ENCODE data around the gene OXCT1. TPM values are rescaled to one million over a fixed set of nuclear protein-coding genes. Genes with fewer than 3 reads are reported as not detected.
A peak's percentile ranks its signal among the peaks of the same experiment; 100 is the strongest.

The OXCT1 gene
- 19.0 TPM for polyA plus RNA-seq (2013, experiment 1 of 2)
- polyA plus RNA-seq (2013, experiment 2 of 2) = 18.1 TPM

DNA sequence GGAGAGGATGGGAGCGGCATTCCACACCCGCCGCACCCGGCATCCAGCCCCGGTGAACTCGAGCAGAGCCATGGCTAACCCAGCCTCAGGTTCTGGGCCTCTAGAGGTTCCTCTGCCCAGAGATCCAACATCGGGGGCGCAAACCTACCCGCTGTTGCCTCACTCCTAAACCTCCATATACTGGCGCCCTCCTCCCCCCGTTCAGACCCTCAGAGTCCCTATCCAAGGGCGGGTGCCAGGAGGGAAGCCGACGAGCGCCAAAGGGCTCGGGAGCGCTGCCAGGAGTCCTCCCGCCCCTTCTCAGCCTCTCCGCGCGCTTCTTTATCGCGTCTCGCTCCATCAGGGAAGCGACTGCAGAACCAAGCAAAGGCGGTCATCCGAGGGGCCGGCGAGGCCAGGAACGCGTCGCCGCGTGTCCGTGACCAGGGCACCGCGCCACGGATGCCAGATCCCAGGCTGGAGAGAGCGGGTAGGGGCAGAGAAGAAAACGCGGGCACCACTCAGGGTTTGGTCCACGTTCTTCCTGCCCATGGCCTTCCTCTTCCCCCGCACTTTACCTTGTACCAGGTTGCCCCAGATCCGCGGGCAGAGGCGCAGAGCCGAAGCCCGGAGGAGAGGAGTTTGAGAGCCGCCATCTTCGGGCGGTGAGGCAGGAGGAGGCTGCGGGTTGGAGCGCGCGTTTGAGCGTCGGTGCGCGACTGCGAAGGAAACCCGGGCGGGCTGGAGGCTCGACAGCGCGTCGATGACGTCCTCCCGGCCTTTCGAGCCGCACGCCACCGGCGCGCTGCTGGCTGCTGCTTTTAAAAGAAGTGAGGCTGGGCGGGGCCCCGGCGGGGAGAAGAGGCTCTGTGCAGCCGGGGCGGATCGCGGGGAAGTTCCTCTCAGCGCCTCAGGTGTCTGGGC lies at the start of gene OXCT1:
OXCT1 (minus strand) TSS at position 702 of the 903 bp plus-strand sequence; CDS start at position 635, 67 bp downstream.
- Histone ChIP-seq H3K27me3 (ENCODE audit: insufficient read depth, low read length) (peaks cover 34% of the 10 kb centered on the region), H3K4me1 (ENCODE audit: insufficient read depth, low read length) (peaks cover 8% of the 10 kb centered on the region; the same call in 1 of the 2 replicates), H3K36me3 (ENCODE audit: insufficient read depth, low read length) (0 out of 2 replicates have a peak, but pooled peaks cover 4% of the 10 kb centered on the region), H3K9ac (ENCODE audit: low read depth, low read length) (peak within 1 kb of the TSS; percentile 85), H3K9me3 (ENCODE audit: insufficient read depth, low read depth, low read length) (no peaks in the 10 kb centered on the region), H3K4me3 (ENCODE audit: low read length) (peak within 1 kb of the TSS; percentile 94), H3K27ac (ENCODE audit: low read depth, low read length) (peak within 1 kb of the TSS; percentile 66; the same call in 1 of the 2 replicates)
- WGBS = under 1% methylated on average over 82 of the region's 82 CpGs

DNA sequence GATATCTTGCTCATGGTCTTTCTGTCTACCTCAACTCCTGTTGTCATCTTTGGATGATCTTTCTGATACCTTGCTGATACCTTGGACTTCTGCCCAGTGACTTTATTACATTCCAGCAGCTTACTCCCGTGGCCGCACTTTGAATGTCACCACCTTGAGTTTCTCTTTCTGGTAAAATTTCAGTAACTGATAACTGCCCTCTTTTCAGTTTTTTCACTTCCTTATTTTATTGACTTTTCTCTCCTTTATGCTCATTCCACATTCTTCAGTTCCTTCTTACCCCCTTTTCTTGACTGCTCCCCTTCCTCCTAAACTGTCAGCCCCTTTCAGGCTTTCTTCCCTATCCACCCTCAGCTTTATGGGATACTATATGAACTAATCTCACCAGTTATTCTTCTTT lies 47.9 kb upstream of the OXCT1 start:
- Histone ChIP-seq H3K36me3 (ENCODE audit: insufficient read depth, low read length) (peaks cover 84% of the 10 kb centered on the region), H3K4me1 (ENCODE audit: insufficient read depth, low read length) (peaks cover 13% of the 10 kb centered on the region; the same call in 1 of the 2 replicates), H3K9me3 (ENCODE audit: insufficient read depth, low read depth, low read length) (no peaks in the 10 kb centered on the region), H3K27ac (ENCODE audit: low read depth, low read length) (no peak overlapping the region), H3K4me3 (ENCODE audit: low read length) (no peak overlapping the region), H3K9ac (ENCODE audit: low read depth, low read length) (no peak overlapping the region), H3K27me3 (ENCODE audit: insufficient read depth, low read length) (no peaks in the 10 kb centered on the region)
- 94% methylated on average over 2 of the region's 2 CpGs for WGBS

DNA sequence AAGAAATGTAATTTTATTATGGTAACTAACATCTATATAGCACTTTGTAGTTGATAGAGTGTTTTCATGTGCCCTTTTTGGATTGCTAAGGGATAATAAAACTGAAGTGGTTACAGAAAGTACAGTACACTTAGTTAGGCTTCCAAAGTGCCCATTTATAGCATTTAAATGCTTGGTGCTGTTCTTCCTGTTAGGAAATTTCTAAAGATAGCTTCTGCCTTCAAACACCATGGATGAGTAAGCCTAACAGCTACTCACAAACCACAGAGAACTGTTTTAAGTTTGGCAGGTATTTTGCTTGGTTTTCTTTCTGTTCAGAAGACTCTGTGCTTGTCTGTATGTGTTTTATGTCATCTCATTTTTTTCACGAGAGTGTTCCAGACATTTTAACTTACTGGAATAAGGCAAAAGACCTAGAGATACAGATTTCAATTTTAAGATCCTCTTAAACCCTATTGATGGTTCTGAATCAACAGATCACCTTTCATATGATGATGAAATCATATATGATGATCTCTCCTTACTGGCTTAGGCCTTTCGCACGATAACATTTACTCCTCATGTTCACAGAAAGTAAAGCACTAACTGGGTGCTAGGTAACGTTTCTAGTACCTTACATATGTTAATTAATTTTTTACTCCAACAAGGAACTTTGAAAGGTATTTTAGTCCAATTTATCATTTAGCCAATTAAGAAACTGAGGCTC lies 38.3 kb upstream of the OXCT1 start:
- H3K9ac ChIP-seq (ENCODE audit: low read depth, low read length) = no peak overlapping the region
- no peaks in the 10 kb centered on the region for H3K27me3 ChIP-seq (ENCODE audit: insufficient read depth, low read length)
- no peak overlapping the region for H3K4me3 ChIP-seq (ENCODE audit: low read length)
- H3K4me1 ChIP-seq (ENCODE audit: insufficient read depth, low read length) = peaks cover 9% of the 10 kb centered on the region; the same call in 1 of the 2 replicates
- H3K27ac ChIP-seq (ENCODE audit: low read depth, low read length) = no peak overlapping the region
- H3K36me3 ChIP-seq (ENCODE audit: insufficient read depth, low read length) = peaks cover 68% of the 10 kb centered on the region
- WGBS = 100% methylated on average over 3 of the region's 4 CpGs
- no peaks in the 10 kb centered on the region for H3K9me3 ChIP-seq (ENCODE audit: insufficient read depth, low read depth, low read length)

DNA sequence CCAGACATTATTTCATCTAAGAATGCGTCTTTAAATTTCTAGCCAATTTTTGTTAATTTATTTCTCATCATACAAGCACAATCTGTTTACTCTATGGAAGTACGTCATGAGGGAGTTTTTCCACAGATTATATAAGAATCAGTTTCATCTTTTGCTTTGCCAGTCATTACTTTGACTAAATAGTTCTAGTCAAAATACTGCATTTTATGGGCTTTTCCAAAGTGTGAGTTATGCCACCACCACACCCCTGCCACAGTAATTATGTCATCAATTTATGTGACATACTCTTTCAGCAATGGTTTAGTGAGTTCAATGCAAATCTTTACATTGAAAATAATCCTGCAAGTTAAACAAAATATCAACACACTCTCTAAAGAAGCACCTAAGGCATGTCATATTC lies 35.9 kb upstream of the OXCT1 start:
- Histone ChIP-seq H3K36me3 (ENCODE audit: insufficient read depth, low read length) (peaks cover 45% of the 10 kb centered on the region), H3K4me1 (ENCODE audit: insufficient read depth, low read length) (peaks cover 9% of the 10 kb centered on the region; the same call in 1 of the 2 replicates), H3K27ac (ENCODE audit: low read depth, low read length) (no peak overlapping the region), H3K27me3 (ENCODE audit: insufficient read depth, low read length) (no peaks in the 10 kb centered on the region; the same call in 1 of the 2 replicates), H3K4me3 (ENCODE audit: low read length) (no peak overlapping the region), H3K9me3 (ENCODE audit: insufficient read depth, low read depth, low read length) (no peaks in the 10 kb centered on the region), H3K9ac (ENCODE audit: low read depth, low read length) (no peak overlapping the region)
- WGBS = 100% methylated on average over 1 of the region's 2 CpGs

DNA sequence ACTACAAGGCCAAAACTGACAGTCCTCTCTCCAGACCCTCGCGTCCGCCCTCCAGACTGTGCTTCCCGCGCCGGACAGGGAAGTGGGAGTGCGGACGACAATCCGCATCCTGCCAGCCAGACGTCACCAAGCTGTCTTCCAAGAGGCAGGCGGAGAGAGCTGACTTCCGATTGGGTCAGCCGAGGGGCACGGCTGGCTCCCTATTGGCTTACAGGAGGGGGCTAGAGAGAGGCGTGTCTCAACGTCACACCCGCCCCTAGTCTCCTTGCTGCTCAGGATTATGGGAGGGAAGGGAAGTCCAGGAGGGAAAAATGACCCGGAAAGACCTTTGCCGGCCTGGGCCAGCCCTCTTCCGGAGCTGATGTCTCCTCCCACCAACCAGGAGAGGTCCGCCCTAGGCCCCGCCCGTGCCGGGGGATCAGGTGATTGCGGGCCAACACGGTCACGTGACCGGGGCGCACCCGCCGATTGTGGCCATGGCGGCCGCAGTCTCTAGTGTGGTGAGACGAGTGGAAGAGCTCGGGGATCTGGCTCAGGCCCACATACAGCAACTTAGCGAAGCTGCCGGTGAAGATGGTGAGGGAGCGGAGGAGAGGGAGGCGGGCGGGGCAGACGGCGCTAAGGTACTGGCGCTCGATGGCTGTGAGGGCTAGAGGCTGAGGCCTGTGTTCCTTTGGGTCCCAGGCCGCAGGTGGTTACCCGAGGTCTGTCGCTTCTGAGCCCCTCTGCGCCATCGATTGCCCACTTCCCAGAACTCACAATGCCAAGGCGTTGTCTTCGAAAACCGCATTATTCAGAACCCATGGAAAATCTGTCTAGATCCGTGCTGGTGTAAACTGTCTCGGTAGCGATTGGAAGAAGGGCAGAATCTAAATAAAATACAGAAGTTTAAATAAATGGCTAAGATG lies 33.9 kb upstream of the OXCT1 start, which contains the start of gene RIMOC1:
RIMOC1 (plus strand) TSS at position 453 of the 908 bp plus-strand sequence; CDS start at position 477, 24 bp downstream.
- Histone ChIP-seq H3K27me3 (ENCODE audit: insufficient read depth, low read length) (no peaks in the 10 kb centered on the region; the same call in 1 of the 2 replicates), H3K4me1 (ENCODE audit: insufficient read depth, low read length) (peaks cover 9% of the 10 kb centered on the region; the same call in 1 of the 2 replicates), H3K4me3 (ENCODE audit: low read length) (peak within 1 kb of the TSS; percentile 86), H3K9me3 (ENCODE audit: insufficient read depth, low read depth, low read length) (no peaks in the 10 kb centered on the region), H3K9ac (ENCODE audit: low read depth, low read length) (peak within 1 kb of the TSS; percentile 95), H3K27ac (ENCODE audit: low read depth, low read length) (peak within 1 kb of the TSS; percentile 71), H3K36me3 (ENCODE audit: insufficient read depth, low read length) (peaks cover 25% of the 10 kb centered on the region)
- under 1% methylated on average over 55 of the region's 55 CpGs for WGBS

DNA sequence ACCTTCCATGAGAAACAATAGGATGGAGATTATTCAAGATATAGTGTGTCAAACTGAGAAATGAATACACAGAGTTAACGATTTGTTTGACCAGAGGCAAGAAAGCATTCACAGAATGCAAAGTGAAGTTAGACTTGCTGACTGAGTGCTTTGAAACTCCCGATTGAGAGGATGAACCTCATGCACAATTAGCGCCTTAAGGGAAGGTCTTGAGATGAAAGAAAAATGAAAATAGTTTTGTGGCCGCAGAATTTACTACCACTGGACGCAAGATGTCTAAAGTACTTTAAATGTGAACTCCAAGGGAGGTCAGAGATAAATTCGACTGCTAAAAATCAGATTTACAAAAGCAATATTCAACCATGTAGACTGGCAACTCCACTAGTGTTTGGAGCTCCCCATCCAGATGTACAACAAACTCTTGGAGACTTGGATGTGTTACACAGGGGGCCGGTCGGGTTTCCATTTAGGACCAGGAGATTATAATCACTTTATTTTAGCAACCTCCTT lies 33.2 kb upstream of the OXCT1 start:
- H3K9ac ChIP-seq (ENCODE audit: low read depth, low read length) = 0 out of 2 replicates have a peak overlapping the region, but pooled peaks have one; percentile 27
- 51% methylated on average over 8 of the region's 8 CpGs for WGBS
- H3K4me1 ChIP-seq (ENCODE audit: insufficient read depth, low read length) = peaks cover 9% of the 10 kb centered on the region; the same call in 1 of the 2 replicates
- peaks cover 18% of the 10 kb centered on the region for H3K36me3 ChIP-seq (ENCODE audit: insufficient read depth, low read length)
- H3K4me3 ChIP-seq (ENCODE audit: low read length) = peak overlapping the region; percentile 86
- no peaks in the 10 kb centered on the region for H3K9me3 ChIP-seq (ENCODE audit: insufficient read depth, low read depth, low read length)
- peak overlapping the region; percentile 50; the same call in 1 of the 2 replicates for H3K27ac ChIP-seq (ENCODE audit: low read depth, low read length)
- H3K27me3 ChIP-seq (ENCODE audit: insufficient read depth, low read length) = no peaks in the 10 kb centered on the region; the same call in 1 of the 2 replicates

DNA sequence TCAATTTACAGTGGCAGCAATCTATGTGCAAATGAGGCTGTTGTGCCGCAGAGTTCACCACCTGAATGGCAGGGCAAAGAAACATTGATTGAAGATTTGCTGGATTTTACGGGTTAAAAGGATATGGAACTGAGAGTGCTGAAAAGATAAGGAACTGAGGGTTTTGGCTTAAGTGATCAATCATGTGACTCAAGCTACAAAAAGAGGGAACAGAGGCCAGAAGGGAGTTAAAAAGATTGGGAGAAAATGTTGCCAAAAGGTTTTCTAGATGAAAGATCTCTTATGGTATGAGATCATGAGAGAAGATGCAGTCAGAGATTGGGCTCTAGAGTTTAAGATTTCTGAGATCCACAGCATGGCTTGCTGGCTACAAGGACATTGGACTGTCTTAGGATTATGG lies 26.0 kb upstream of the OXCT1 start:
- H3K36me3 ChIP-seq (ENCODE audit: insufficient read depth, low read length) = no peaks in the 10 kb centered on the region
- H3K4me3 ChIP-seq (ENCODE audit: low read length) = no peak overlapping the region
- no peak overlapping the region for H3K9ac ChIP-seq (ENCODE audit: low read depth, low read length)
- no peak overlapping the region for H3K27ac ChIP-seq (ENCODE audit: low read depth, low read length)
- no peaks in the 10 kb centered on the region for H3K9me3 ChIP-seq (ENCODE audit: insufficient read depth, low read depth, low read length)
- no peaks in the 10 kb centered on the region for H3K27me3 ChIP-seq (ENCODE audit: insufficient read depth, low read length)
- 80% methylated on average over 2 of the region's 2 CpGs for WGBS
- no peaks in the 10 kb centered on the region for H3K4me1 ChIP-seq (ENCODE audit: insufficient read depth, low read length)

DNA sequence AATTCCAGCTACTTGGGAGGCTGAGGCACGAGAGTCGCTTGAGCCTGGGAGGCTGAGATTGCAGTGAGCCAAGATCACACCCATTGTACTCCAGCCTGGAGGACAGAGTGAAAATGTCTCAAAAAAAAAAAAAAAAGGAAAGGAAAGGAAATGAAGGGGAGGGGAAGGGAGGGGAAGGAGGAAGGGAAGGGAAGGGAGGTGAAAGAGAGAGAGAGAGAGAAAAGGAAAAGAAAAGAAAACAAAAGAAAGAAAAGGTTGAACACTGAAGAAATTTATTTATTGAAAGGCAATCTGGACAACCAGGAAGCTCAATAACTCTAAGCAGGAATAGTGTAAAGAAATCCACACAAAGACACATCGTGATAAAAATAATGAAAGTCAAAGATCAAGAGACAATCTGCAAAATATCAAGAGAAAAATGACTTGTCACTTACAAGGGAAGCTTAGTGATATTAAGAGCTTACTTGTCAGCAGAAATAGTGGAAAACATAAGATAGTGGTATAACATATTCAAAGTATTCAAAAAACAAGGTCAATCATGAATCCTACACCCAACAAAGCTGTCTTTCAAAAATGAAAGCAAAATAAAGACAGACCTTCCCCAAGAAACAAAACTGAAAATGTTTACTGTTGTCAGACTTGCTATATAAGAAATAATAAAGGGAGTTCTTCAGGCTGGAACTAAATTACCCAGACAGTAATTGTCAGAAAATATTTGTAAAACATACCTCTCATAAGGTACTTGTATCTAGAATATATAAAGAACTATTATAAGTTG lies 23.0 kb upstream of the OXCT1 start:
- Histone ChIP-seq H3K9ac (ENCODE audit: low read depth, low read length) (no peak overlapping the region), H3K4me3 (ENCODE audit: low read length) (no peak overlapping the region), H3K36me3 (ENCODE audit: insufficient read depth, low read length) (no peaks in the 10 kb centered on the region), H3K27ac (ENCODE audit: low read depth, low read length) (no peak overlapping the region), H3K4me1 (ENCODE audit: insufficient read depth, low read length) (no peaks in the 10 kb centered on the region), H3K27me3 (ENCODE audit: insufficient read depth, low read length) (no peaks in the 10 kb centered on the region), H3K9me3 (ENCODE audit: insufficient read depth, low read depth, low read length) (no peaks in the 10 kb centered on the region)
- 94% methylated on average over 2 of the region's 3 CpGs for WGBS

DNA sequence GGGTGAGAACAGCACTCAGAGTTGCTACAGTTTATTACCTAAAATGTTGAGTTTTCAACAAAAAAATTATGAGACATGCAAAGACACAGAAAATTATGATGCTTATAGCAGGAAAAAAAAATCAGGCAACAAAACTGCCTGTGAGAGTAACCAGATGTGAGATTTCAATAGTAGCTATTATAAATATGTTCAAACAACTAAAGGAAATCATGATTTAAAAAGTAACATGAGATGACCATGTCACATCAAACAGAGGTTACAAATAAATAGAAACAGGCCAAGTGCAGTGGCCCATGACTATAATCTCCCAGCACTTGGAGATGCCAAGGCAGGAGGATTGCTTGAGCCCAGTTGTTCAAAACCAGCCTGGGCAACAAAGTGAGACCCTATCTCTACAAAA lies 21.8 kb upstream of the OXCT1 start:
- no peak overlapping the region for H3K27ac ChIP-seq (ENCODE audit: low read depth, low read length)
- no peaks in the 10 kb centered on the region for H3K27me3 ChIP-seq (ENCODE audit: insufficient read depth, low read length)
- no peak overlapping the region for H3K4me3 ChIP-seq (ENCODE audit: low read length)
- H3K4me1 ChIP-seq (ENCODE audit: insufficient read depth, low read length) = no peaks in the 10 kb centered on the region
- H3K9me3 ChIP-seq (ENCODE audit: insufficient read depth, low read depth, low read length) = peaks cover 2% of the 10 kb centered on the region; the same call in 1 of the 2 replicates
- no peaks in the 10 kb centered on the region for H3K36me3 ChIP-seq (ENCODE audit: insufficient read depth, low read length)
- no peak overlapping the region for H3K9ac ChIP-seq (ENCODE audit: low read depth, low read length)

All from HUES64 (cell line).